Peyer's patch (tissue), 4 donors: Measurements from ENCODE around the gene OR2L8.

Experiments
- CTCF ChIP-seq, 6 experiments: fragments of 450-650 bp in 4 of 6; fragments of 200-600 bp in 2 of 6; sonication (generic) in 1 of 6; IDR thresholded peaks; one replicate each; pipeline ENCODE4 v1.5.1; 2017 to 2019; ENCODE audit warnings: antibody characterized with exemption in 6 of 6, mild to moderate bottlenecking in 3 of 6, moderate library complexity in 1 of 6
- POLR2A ChIP-seq, 2 donors: fragments of 450-650 bp; IDR thresholded peaks; one replicate each; pipeline ENCODE4 v1.5.1; 2017; ENCODE audit warnings: antibody characterized with exemption in 2 of 2, mild to moderate bottlenecking in 2 of 2, moderate library complexity in 2 of 2

GRCh38 chr1:247935781-247936180, 12.9 kb upstream of the OR2L8 start:
- TF ChIP-seq CTCF (IDR thresholded peaks at IDR 0.05) (no peak), POLR2A (IDR thresholded peaks at IDR 0.05) (no peak)
